HUES6 (cell line): ENCODE measurements around the gene PLEKHJ1.

ENCODE experiments used
- H3K27ac ChIP-seq: 2 replicates; pipeline ENCODE4 v1.7.0; 2013; ENCODE audit warnings: low read depth, mild to moderate bottlenecking, low read length, inconsistent platforms
- H3K27me3 ChIP-seq: 2 replicates; pipeline ENCODE4 v1.6.1; 2013; ENCODE audit warnings: low read length; ENCODE audit not compliant: control insufficient read depth, insufficient read depth
- H3K36me3 ChIP-seq: 2 replicates; pipeline ENCODE4 v1.6.1; 2013; ENCODE audit warnings: low read length; ENCODE audit not compliant: control insufficient read depth, insufficient read depth
- H3K4me1 ChIP-seq: 2 replicates; pipeline ENCODE4 v1.6.1; 2013; ENCODE audit warnings: low read length; ENCODE audit not compliant: control insufficient read depth, insufficient read depth
- H3K4me3 ChIP-seq: 2 replicates; pipeline ENCODE4 v1.5.1; 2013; ENCODE audit warnings: low read depth, low read length
- H3K9ac ChIP-seq: one replicate; pipeline ENCODE4 v1.6.1; 2013; ENCODE audit warnings: mild to moderate bottlenecking, low read length
- H3K9me3 ChIP-seq: 2 replicates; pipeline ENCODE4 v1.6.1; 2013; ENCODE audit warnings: low read depth, low read length; ENCODE audit not compliant: control insufficient read depth, insufficient read depth

The PLEKHJ1 gene

GRCh38 chr19:2221918-2222317 lies 14.2 kb downstream of the PLEKHJ1 start:
- Histone ChIP-seq H3K4me1 (peaks cover 4% of the 10 kb centered on the region; the same call in 1 of the 2 replicates), H3K27me3 (no peaks in the 10 kb centered on the region), H3K36me3 (peaks cover 80% of the 10 kb centered on the region), H3K9ac (no peak overlapping the region), H3K27ac (peak overlapping the region; percentile 39; the same call in 1 of the 2 replicates), H3K9me3 (no peaks in the 10 kb centered on the region), H3K4me3 (no peak overlapping the region)

GRCh38 chr19:2221250-2221831 lies 14.8 kb downstream of the PLEKHJ1 start:
- peaks cover 4% of the 10 kb centered on the region; the same call in 1 of the 2 replicates for H3K4me1 ChIP-seq
- no peaks in the 10 kb centered on the region for H3K27me3 ChIP-seq
- 0 out of 2 replicates have a peak overlapping the region, but pooled peaks have one; percentile 39 for H3K27ac ChIP-seq
- H3K9ac ChIP-seq, result no peak overlapping the region
- H3K36me3 ChIP-seq, result peaks cover 81% of the 10 kb centered on the region
- H3K4me3 ChIP-seq, result no peak overlapping the region
- H3K9me3 ChIP-seq, result no peaks in the 10 kb centered on the region

GRCh38 chr19:2219726-2220125 lies 16.4 kb downstream of the PLEKHJ1 start:
- peaks cover 4% of the 10 kb centered on the region; the same call in 1 of the 2 replicates for H3K4me1 ChIP-seq
- H3K27me3 ChIP-seq, result no peaks in the 10 kb centered on the region
- no peaks in the 10 kb centered on the region for H3K9me3 ChIP-seq
- H3K9ac ChIP-seq, result no peak overlapping the region
- H3K4me3 ChIP-seq, result no peak overlapping the region
- peaks cover 81% of the 10 kb centered on the region for H3K36me3 ChIP-seq
- H3K27ac ChIP-seq, result no peak overlapping the region

- no peaks in the 10 kb centered on the region for H3K9me3 ChIP-seq
- H3K4me1 ChIP-seq, result peaks cover 4% of the 10 kb centered on the region; the same call in 1 of the 2 replicates
- no peak overlapping the region for H3K9ac ChIP-seq
- no peak overlapping the region for H3K4me3 ChIP-seq
- peaks cover 86% of the 10 kb centered on the region for H3K36me3 ChIP-seq
- no peak overlapping the region for H3K27ac ChIP-seq
- H3K27me3 ChIP-seq, result no peaks in the 10 kb centered on the region
These were observed 18.5 kb downstream of the PLEKHJ1 start for GRCh38 chr19:2217591-2217990.

GRCh38 chr19:2216361-2217225 lies 19.5 kb downstream of the PLEKHJ1 start:
- peaks cover 4% of the 10 kb centered on the region; the same call in 1 of the 2 replicates for H3K4me1 ChIP-seq
- no peak overlapping the region for H3K9ac ChIP-seq
- no peak overlapping the region for H3K27ac ChIP-seq
- no peaks in the 10 kb centered on the region for H3K27me3 ChIP-seq
- no peaks in the 10 kb centered on the region for H3K9me3 ChIP-seq
- peaks cover 90% of the 10 kb centered on the region for H3K36me3 ChIP-seq
- no peak overlapping the region for H3K4me3 ChIP-seq

GRCh38 chr19:2215281-2215751 lies 20.8 kb downstream of the PLEKHJ1 start:
- H3K36me3 ChIP-seq, result peaks cover 91% of the 10 kb centered on the region
- H3K27ac ChIP-seq, result no peak overlapping the region
- no peaks in the 10 kb centered on the region for H3K4me1 ChIP-seq
- H3K4me3 ChIP-seq, result no peak overlapping the region
- H3K9ac ChIP-seq, result no peak overlapping the region
- no peaks in the 10 kb centered on the region for H3K9me3 ChIP-seq
- H3K27me3 ChIP-seq, result no peaks in the 10 kb centered on the region

- no peak overlapping the region for H3K4me3 ChIP-seq
- no peaks in the 10 kb centered on the region for H3K4me1 ChIP-seq
- no peaks in the 10 kb centered on the region for H3K9me3 ChIP-seq
- peaks cover 90% of the 10 kb centered on the region for H3K36me3 ChIP-seq
- no peaks in the 10 kb centered on the region for H3K27me3 ChIP-seq
- no peak overlapping the region for H3K9ac ChIP-seq
- no peak overlapping the region; the same call in 1 of the 2 replicates for H3K27ac ChIP-seq
These were observed 21.9 kb downstream of the PLEKHJ1 start for GRCh38 chr19:2214251-2214650.

- no peaks in the 10 kb centered on the region for H3K27me3 ChIP-seq
- H3K9me3 ChIP-seq, result no peaks in the 10 kb centered on the region
- H3K4me1 ChIP-seq, result peaks cover under 1% of the 10 kb centered on the region; the same call in 1 of the 2 replicates
- no peak overlapping the region; the same call in 1 of the 2 replicates for H3K27ac ChIP-seq
- peaks cover 89% of the 10 kb centered on the region for H3K36me3 ChIP-seq
- no peak overlapping the region for H3K4me3 ChIP-seq
- no peak overlapping the region for H3K9ac ChIP-seq
These were observed 22.3 kb downstream of the PLEKHJ1 start for GRCh38 chr19:2213799-2214198.

- no peaks in the 10 kb centered on the region for H3K9me3 ChIP-seq
- H3K9ac ChIP-seq, result no peak overlapping the region
- H3K4me3 ChIP-seq, result no peak overlapping the region
- no peaks in the 10 kb centered on the region for H3K27me3 ChIP-seq
- peaks cover 89% of the 10 kb centered on the region for H3K36me3 ChIP-seq
- H3K27ac ChIP-seq, result 0 out of 2 replicates have a peak overlapping the region, but pooled peaks have one; percentile 12
- H3K4me1 ChIP-seq, result peaks cover 8% of the 10 kb centered on the region; the same call in 1 of the 2 replicates
These were observed 23.0 kb downstream of the PLEKHJ1 start for GRCh38 chr19:2212861-2213711.

- Histone ChIP-seq H3K4me1 (peaks cover 10% of the 10 kb centered on the region; the same call in 1 of the 2 replicates), H3K27me3 (no peaks in the 10 kb centered on the region), H3K27ac (no peak overlapping the region), H3K9ac (no peak overlapping the region), H3K4me3 (no peak overlapping the region), H3K36me3 (peaks cover 83% of the 10 kb centered on the region), H3K9me3 (no peaks in the 10 kb centered on the region)
These were observed 25.0 kb downstream of the PLEKHJ1 start for GRCh38 chr19:2210987-2211740.
